ENCODE measurements around the gene THAP8. TPM values are rescaled to one million over a fixed set of nuclear protein-coding genes. Genes with fewer than 3 reads are reported as not detected.

Gene THAP8
- total RNA-seq, 1 experiment from 2014 or later = 0.95 TPM

- no peaks in the 10 kb centered on the region; the same call in 1 of the 2 replicates for H3K36me3 ChIP-seq (ENCODE audit: low read depth, low read length)
- no TSS peak for BruUV-seq (replicated peaks)
- H2AFZ ChIP-seq (ENCODE audit: low read length) = no peak overlapping the region
- no peaks in the 10 kb centered on the region for H4K20me1 ChIP-seq (ENCODE audit: low read length)
- H3K9ac ChIP-seq (ENCODE audit: low read length) = no peak overlapping the region
- no peaks in the 10 kb centered on the region for H3K9me3 ChIP-seq (ENCODE audit: low read length)
- no peaks in the 10 kb centered on the region for H3K27me3 ChIP-seq (ENCODE audit: low read length)
- intact Hi-C loops (cut with micrococcal nuclease) = no loop called here
- peak overlapping the region; percentile 82 for H3K4me3 ChIP-seq (ENCODE audit: low read length)
- no peaks in the 10 kb centered on the region for H3K9me2 ChIP-seq (replicated peaks; ENCODE audit: low read length)
- H3K4me2 ChIP-seq (ENCODE audit: low read length) = peak overlapping the region; percentile 93
- no peak for ATAC-seq
- TF ChIP-seq EZH2 (IDR thresholded peaks at IDR 0.05; ENCODE audit: low read length, unreplicated experiment) (no peak), EZH2phosphoT487 (IDR thresholded peaks at IDR 0.05; ENCODE audit: borderline replicate concordance, low read length) (no peak)
- TF ChIP-seq, protein P1, sequence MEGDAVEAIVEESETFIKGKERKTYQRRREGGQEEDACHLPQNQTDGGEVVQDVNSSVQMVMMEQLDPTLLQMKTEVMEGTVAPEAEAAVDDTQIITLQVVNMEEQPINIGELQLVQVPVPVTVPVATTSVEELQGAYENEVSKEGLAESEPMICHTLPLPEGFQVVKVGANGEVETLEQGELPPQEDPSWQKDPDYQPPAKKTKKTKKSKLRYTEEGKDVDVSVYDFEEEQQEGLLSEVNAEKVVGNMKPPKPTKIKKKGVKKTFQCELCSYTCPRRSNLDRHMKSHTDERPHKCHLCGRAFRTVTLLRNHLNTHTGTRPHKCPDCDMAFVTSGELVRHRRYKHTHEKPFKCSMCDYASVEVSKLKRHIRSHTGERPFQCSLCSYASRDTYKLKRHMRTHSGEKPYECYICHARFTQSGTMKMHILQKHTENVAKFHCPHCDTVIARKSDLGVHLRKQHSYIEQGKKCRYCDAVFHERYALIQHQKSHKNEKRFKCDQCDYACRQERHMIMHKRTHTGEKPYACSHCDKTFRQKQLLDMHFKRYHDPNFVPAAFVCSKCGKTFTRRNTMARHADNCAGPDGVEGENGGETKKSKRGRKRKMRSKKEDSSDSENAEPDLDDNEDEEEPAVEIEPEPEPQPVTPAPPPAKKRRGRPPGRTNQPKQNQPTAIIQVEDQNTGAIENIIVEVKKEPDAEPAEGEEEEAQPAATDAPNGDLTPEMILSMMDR (conservative IDR thresholded peaks at IDR 0.05; ENCODE audit: low read depth, low read length) = no peak
- DNase-seq = no peak
- H3K4me1 ChIP-seq (ENCODE audit: insufficient read depth, low read length) = peaks cover 7% of the 10 kb centered on the region
- no peaks in the 10 kb centered on the region for H3F3A ChIP-seq (ENCODE audit: low read length, unreplicated experiment)
- peaks cover 43% of the 10 kb centered on the region for H3K79me2 ChIP-seq (ENCODE audit: low read length)
- no peak overlapping the region for H3K27ac ChIP-seq (ENCODE audit: low read length)
- ChIA-PET POLR2A (ENCODE audit: unreplicated experiment) (no interaction called here), CTCF (no interaction called here)
These were observed 57.3 kb downstream of the THAP8 start for GRCh38 chr19:35996777-35997176.

DNA sequence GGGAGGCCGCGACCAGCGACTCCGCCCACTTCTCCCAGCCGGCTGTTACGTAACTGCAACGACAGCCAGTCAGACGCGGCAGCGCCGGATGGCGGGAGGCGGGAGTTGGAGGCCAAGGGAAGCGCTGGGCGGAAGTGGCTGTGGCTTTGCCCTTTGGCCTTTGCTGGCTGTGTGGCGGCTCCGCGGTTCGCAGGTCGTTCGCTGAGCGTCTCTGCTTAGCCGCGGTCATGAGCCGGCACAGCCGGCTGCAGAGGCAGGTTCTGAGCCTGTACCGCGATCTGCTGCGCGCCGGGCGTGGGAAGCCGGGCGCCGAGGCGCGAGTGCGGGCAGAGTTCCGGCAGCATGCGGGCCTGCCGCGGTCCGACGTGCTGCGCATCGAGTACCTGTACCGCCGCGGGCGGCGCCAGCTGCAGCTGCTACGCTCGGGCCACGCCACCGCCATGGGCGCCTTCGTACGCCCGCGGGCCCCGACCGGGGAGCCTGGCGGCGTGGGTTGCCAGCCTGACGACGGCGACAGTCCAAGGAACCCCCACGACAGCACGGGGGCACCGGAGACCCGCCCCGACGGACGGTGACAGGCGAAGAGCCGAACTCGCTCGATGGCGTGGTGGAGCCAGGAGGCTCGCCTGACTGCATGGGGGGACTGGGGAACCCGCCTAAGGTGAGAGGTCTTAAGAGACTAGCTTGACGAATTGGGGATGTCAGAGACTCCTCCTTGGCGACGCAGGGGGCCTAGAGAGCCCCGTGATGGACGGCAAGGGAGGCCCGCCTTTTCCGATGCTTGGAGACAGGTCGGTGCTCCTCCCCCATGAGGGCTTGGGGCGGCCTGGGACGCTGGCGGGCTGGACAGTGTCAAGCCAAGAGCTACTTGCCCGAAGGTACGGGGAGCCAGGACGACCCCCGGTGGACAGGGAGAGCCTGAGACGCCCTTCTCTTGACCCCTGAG is 58.8 kb downstream of the THAP8 start, which contains the start of gene SDHAF1:
Gene SDHAF1 (plus strand): TSS at position 141 of the 946 bp plus-strand sequence. CDS start 87 bp downstream, at position 228.
- H4K20me1 ChIP-seq (ENCODE audit: low read length) = no peaks in the 10 kb centered on the region
- peaks cover 43% of the 10 kb centered on the region for H3K79me2 ChIP-seq (ENCODE audit: low read length)
- H3K4me1 ChIP-seq (ENCODE audit: insufficient read depth, low read length) = peaks cover 7% of the 10 kb centered on the region
- peak within 1 kb of the TSS; percentile 77 for H3K9ac ChIP-seq (ENCODE audit: low read length)
- peak within 1 kb of the TSS; percentile 93 for H2AFZ ChIP-seq (ENCODE audit: low read length)
- peak within 1 kb of the TSS; percentile 93 for H3K4me2 ChIP-seq (ENCODE audit: low read length)
- no peaks in the 10 kb centered on the region for H3K9me2 ChIP-seq (replicated peaks; ENCODE audit: low read length)
- H3F3A ChIP-seq (ENCODE audit: low read length, unreplicated experiment) = no peaks in the 10 kb centered on the region
- POLR2A ChIA-PET (ENCODE audit: unreplicated experiment) = no interaction called here
- CTCF ChIA-PET = no interaction called here
- ATAC-seq (peak; percentile 94), DNase-seq (peak; percentile 89)
- intact Hi-C loops (cut with micrococcal nuclease) = no loop called here
- H3K4me3 ChIP-seq (ENCODE audit: low read length) = peak within 1 kb of the TSS; percentile 82
- H3K36me3 ChIP-seq (ENCODE audit: low read depth, low read length) = no peaks in the 10 kb centered on the region; the same call in 1 of the 2 replicates
- BruUV-seq (replicated peaks) = no TSS peak
- TF ChIP-seq EZH2phosphoT487 (IDR thresholded peaks at IDR 0.05; ENCODE audit: borderline replicate concordance, low read length) = no peak
- H3K9me3 ChIP-seq (ENCODE audit: low read length) = no peaks in the 10 kb centered on the region
- H3K27me3 ChIP-seq (ENCODE audit: low read length) = no peaks in the 10 kb centered on the region
- no peak within 1 kb of the TSS for H3K27ac ChIP-seq (ENCODE audit: low read length)

GRCh38 chr19:35993923-35994598 is 60.0 kb downstream of the THAP8 start:
- H3K27ac ChIP-seq (ENCODE audit: low read length) = no peak overlapping the region
- no peaks in the 10 kb centered on the region; the same call in 1 of the 2 replicates for H3K36me3 ChIP-seq (ENCODE audit: low read depth, low read length)
- H3K9ac ChIP-seq (ENCODE audit: low read length) = no peak overlapping the region
- ATAC-seq (no peak), DNase-seq (no peak)
- H3K4me1 ChIP-seq (ENCODE audit: insufficient read depth, low read length) = peaks cover 7% of the 10 kb centered on the region
- no peak overlapping the region for H3K4me2 ChIP-seq (ENCODE audit: low read length)
- no peaks in the 10 kb centered on the region for H3F3A ChIP-seq (ENCODE audit: low read length, unreplicated experiment)
- CTCF ChIA-PET = no interaction called here
- no peaks in the 10 kb centered on the region for H3K9me2 ChIP-seq (replicated peaks; ENCODE audit: low read length)
- H3K27me3 ChIP-seq (ENCODE audit: low read length) = no peaks in the 10 kb centered on the region
- no peaks in the 10 kb centered on the region for H3K9me3 ChIP-seq (ENCODE audit: low read length)
- TF ChIP-seq EZH2 (IDR thresholded peaks at IDR 0.05; ENCODE audit: low read length, unreplicated experiment) (no peak), EZH2phosphoT487 (IDR thresholded peaks at IDR 0.05; ENCODE audit: borderline replicate concordance, low read length) (no peak)
- TF ChIP-seq, protein P1 (conservative IDR thresholded peaks at IDR 0.05; ENCODE audit: low read depth, low read length) = no peak
- intact Hi-C loops (cut with micrococcal nuclease) = no loop called here
- H3K79me2 ChIP-seq (ENCODE audit: low read length) = peaks cover 34% of the 10 kb centered on the region
- POLR2A ChIA-PET (ENCODE audit: unreplicated experiment) = no interaction called here
- H4K20me1 ChIP-seq (ENCODE audit: low read length) = no peaks in the 10 kb centered on the region
- BruUV-seq (replicated peaks) = TSS peak; percentile 53
- H3K4me3 ChIP-seq (ENCODE audit: low read length) = no peak overlapping the region
- H2AFZ ChIP-seq (ENCODE audit: low read length) = no peak overlapping the region

Data from PC-3 (cell line).